NCI-H774 (cell line): ENCODE results near the gene TEDC2.
"Not testable (repeated sequence)": the region's sequence is repeated elsewhere in the genome, so short reads cannot be mapped to it uniquely, and the experiment has no call there.

Experiments
- DNase-seq: peaks from one replicate; lab custom pipeline; 2025; lab: John Stamatoyannopoulos, UW

The TEDC2 gene, protein sequence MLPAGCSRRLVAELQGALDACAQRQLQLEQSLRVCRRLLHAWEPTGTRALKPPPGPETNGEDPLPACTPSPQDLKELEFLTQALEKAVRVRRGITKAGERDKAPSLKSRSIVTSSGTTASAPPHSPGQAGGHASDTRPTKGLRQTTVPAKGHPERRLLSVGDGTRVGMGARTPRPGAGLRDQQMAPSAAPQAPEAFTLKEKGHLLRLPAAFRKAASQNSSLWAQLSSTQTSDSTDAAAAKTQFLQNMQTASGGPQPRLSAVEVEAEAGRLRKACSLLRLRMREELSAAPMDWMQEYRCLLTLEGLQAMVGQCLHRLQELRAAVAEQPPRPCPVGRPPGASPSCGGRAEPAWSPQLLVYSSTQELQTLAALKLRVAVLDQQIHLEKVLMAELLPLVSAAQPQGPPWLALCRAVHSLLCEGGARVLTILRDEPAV

GRCh38 chr16:2459647-2460390, at the start of gene TEDC2:
TEDC2 (plus strand) TSS chr16:2460109; CDS start chr16:2460145, 36 bp downstream.
- DNase-seq = peak; percentile 86

GRCh38 chr16:2415085-2415484, 44.8 kb upstream of the TEDC2 start:
- no peak for DNase-seq

DNA sequence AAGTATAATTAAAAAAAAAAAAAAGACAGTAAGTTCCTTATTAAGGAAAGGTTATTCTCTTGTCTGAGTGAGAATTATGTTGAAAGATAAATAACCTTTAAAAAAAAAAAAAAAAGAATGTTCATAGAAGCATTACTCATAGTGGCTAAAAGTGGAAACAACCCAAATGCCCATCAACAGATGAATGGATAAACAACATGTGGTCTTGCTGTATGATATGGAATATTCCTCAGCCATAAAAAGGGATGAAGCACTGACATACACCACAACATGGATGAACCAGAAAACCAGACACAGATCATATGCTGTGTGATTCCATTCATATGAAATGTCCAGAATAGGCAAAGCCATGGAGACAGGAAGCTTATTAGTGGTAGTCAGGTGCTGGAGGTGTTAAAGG, 39.9 kb upstream of the TEDC2 start:
- DNase-seq = no peak

- no peak for DNase-seq
These were observed 37.6 kb upstream of the TEDC2 start for GRCh38 chr16:2422123-2422867.

DNA sequence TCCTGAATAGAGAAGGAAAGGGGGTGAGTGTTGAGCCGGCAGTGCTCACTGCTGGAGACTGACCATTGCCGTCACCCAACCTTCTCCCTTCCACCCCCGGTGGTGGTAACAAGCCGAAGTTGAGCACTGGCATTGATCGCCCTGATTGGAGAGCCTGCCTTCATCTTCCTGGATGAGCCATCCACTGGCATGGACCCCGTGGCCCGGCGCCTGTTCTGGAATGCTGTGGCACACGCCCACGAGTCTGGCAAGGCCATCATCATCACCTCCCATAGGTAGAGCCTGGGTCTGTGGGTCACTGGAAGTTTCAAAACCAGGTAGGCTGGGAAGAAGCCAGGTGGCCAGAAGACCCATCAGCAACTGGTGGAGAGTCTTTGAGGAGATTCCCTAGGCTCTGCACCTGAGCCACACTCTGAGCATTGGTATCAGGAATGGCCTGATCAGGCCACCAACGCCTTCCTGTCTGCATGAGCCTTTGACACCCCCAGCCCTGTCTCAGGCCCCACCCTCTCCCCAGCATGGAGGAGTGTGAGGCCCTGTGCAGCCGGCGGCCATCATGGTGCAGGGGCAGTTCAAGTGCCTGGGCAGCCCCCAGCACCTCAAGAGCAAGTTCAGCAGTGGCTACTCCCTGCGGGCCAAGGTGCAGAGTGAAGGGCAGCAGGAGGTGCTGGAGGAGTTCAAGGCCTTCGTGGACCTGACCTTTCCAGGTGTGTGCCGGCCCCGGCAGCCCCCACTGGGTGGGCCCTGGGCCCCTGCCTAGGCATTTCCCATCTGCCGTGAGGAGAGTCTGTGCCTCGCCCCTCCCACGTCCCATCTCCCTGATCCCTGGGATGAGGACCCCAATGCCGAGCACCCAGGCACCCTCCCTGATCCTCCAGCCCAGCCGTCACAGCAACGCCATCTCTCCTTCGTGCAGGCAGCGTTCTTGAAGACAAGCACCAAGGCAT, 35.6 kb upstream of the TEDC2 start:
- no peak for DNase-seq

DNA sequence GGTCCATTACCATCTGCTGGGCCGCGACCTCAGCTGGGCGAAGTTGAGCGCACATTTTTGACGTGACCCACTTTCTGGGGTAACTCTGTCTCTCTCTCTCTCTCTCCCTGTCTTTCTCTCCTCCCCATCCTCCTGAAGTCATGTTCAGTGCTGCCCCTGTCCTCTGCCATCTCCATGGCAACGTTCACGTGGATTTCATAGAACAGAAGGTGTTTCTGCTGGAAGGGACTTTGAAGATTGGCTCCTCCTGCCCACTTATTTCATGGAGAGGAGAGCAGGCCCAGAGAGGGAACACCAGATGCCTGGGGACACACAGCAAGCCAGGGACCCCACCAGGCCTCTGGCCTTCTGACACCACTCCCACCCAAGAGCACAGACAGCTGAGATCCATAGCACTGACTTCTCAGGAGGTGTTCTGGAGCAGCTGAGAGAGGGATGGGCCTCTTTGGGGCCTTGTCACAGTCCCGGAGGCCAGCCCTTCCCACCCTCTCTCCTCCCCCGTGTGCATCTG, 34.8 kb upstream of the TEDC2 start:
- DNase-seq = no peak

DNA sequence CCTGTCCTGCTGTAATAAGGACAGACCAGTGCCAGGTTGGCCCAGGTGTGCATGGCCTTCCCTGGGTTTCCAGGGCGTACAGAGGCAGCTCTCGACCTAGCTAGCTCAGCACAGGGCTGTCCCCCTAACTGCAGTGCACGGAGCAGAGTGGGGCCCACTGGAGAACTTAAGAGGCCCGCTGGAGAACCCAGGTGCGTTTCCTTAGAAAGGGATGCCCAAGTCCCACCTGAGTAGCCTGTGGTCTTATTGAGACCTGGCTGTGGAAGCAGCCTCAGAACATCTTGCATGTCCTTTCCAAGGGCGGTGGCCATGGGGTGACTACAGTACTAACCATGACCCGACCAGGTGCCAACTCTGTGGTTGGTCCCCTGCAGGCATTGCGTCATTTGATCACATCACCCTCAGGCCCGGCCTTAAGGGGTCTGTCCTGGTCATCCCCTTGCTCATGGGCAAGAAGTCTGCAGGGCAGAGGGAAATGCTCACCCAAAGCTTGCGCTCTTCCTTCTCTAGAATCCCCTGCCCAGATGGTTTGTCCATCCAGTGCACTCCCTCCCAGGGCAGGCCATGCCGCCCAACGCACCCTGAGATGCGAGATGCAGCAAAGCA, 34.0 kb upstream of the TEDC2 start:
- no peak for DNase-seq

- no peak for DNase-seq
These were observed 33.0 kb upstream of the TEDC2 start for GRCh38 chr16:2426941-2427361.

DNA sequence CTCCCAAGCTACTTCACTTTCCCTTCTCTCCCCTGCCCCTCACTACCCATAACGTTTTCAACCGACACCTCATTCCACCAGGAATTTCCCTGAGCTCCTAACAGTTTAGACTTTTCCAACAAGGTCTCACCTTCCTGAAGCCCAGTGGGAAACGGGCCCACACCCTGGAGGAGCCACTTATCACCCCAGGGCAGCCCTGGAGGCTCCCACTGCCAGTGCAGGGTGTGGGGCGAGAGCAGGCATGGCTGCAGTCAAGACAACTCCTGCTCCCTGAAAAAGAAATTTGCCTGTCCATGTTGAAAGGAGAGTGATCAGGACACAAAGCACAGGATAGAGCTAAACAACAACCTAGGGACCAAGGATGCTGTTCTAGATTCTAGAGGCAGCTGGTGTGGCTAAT, 32.4 kb upstream of the TEDC2 start:
- no peak for DNase-seq

GRCh38 chr16:2428051-2428783, 31.7 kb upstream of the TEDC2 start:
- DNase-seq = no peak

GRCh38 chr16:2428784-2429033, 31.2 kb upstream of the TEDC2 start:
- DNase-seq = no peak

DNA sequence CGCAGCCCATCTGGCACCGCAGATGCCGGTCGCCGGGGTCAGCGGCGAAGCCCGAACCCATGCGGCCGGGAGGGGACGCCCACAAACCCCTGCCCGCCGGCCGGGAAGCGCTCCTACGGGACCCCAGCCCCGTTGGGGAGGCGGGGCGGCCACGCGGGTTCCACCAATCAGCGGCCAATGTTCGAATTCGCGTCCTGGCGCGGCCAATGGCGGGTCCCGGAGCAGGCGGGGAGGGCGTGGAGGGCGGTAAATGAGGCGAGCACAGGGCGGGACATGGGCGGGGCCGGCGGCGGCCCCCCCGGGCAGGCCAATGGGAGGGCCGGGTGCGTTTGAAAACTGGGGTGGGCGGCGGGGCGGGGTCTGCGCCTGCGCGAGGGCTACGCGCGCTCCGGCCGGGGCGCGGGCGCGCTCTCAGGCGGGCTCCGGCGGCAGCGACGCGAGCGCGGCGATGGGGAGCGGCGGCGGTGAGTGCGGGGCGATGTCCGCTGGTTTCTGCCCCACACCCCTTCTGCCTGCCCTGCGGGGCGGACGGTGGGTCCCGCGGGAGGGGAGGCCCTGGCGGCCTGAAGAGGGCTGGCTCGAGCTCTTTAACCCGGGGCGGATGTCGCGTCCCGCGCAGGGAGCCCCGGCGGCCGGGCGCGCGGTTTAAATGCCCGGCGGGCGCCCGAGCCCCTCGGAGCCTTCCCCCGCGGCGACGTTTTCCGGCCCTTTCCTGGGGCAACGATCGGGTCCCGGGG, 30.7 kb upstream of the TEDC2 start, which contains the start of gene CCNF:
TSS of gene CCNF (plus strand) at position 414 of the 737 bp plus-strand sequence. CDS start at position 449, 35 bp downstream.
- DNase-seq = peak; percentile 87

- DNase-seq = no peak
These were observed 29.9 kb upstream of the TEDC2 start for GRCh38 chr16:2429771-2430663.

GRCh38 chr16:2432286-2432685, 27.6 kb upstream of the TEDC2 start:
- no peak for DNase-seq

- no peak for DNase-seq
These were observed 27.0 kb upstream of the TEDC2 start for GRCh38 chr16:2432801-2433505.

- DNase-seq = not testable (repeated sequence)
These were observed 24.7 kb upstream of the TEDC2 start for GRCh38 chr16:2435236-2435635.

GRCh38 chr16:2436110-2436509, 23.8 kb upstream of the TEDC2 start:
- no peak for DNase-seq
